WERI-Rb-1 (cell line): Measurements from ENCODE around the gene VPS35.

Experiments used
- DNase-seq: peaks from one replicate; pipeline ENCODE4 v3.0.0-alpha.2; 2020
- H3K27ac ChIP-seq: fragments of 250-450 bp; sonication (Bioruptor Pico); 2 replicates; pipeline ENCODE4 v1.5.1; 2020; ENCODE audit warnings: mild to moderate bottlenecking, moderate library complexity
- H3K27me3 ChIP-seq: fragments of 250-450 bp; sonication (Bioruptor Pico); 2 replicates; pipeline ENCODE4 v1.5.1; 2021; ENCODE audit warnings: mild to moderate bottlenecking, low read depth, moderate library complexity; ENCODE audit not compliant: insufficient read depth, severe bottlenecking
- H3K36me3 ChIP-seq: fragments of 250-450 bp; sonication (Bioruptor Pico); 2 replicates; pipeline ENCODE4 v1.5.1; 2020; ENCODE audit warnings: mild to moderate bottlenecking, moderate library complexity
- H3K4me3 ChIP-seq: 2 replicates; pipeline ENCODE4 v1.5.1; 2011; ENCODE audit warnings: low read depth, mild to moderate bottlenecking, control low read depth, low read length
- H3K9me3 ChIP-seq: fragments of 250-450 bp; sonication (Bioruptor Pico); 2 replicates; pipeline ENCODE4 v1.5.1; 2021; ENCODE audit warnings: mild to moderate bottlenecking, moderate library complexity; ENCODE audit not compliant: severe bottlenecking
- TF ChIP-seq, protein P1 (sequence below): IDR thresholded peaks from 2 replicates; pipeline ENCODE4 v1.5.1; 2011; ENCODE audit warnings: low read depth, mild to moderate bottlenecking, control low read depth, inconsistent platforms, low read length

The VPS35 gene

DNA sequence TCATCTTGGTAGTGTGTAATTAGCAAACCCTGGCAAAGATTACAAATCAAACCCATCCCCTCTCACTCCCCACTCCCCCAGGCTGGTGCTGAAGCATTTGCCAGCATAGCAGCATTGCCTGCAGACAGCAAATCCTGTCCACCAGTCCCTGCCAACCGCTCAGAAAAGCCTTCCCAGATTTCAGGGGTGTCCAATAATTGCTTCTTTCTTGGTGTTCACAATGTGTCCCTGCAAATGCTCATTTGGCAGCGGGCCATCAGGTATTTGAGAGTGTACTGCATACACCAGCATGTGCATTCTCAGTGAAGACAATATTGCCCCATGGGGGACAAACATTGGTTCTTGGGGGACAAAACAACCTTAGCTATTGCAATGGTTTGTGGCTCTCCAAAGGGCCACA is 28.7 kb upstream of the VPS35 start:
- H3K27me3 ChIP-seq, result no peaks in the 10 kb centered on the region
- TF ChIP-seq, protein P1, sequence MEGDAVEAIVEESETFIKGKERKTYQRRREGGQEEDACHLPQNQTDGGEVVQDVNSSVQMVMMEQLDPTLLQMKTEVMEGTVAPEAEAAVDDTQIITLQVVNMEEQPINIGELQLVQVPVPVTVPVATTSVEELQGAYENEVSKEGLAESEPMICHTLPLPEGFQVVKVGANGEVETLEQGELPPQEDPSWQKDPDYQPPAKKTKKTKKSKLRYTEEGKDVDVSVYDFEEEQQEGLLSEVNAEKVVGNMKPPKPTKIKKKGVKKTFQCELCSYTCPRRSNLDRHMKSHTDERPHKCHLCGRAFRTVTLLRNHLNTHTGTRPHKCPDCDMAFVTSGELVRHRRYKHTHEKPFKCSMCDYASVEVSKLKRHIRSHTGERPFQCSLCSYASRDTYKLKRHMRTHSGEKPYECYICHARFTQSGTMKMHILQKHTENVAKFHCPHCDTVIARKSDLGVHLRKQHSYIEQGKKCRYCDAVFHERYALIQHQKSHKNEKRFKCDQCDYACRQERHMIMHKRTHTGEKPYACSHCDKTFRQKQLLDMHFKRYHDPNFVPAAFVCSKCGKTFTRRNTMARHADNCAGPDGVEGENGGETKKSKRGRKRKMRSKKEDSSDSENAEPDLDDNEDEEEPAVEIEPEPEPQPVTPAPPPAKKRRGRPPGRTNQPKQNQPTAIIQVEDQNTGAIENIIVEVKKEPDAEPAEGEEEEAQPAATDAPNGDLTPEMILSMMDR, result no peak
- no peaks in the 10 kb centered on the region for H3K36me3 ChIP-seq
- no peak overlapping the region for H3K27ac ChIP-seq
- H3K4me3 ChIP-seq, result no peak overlapping the region
- no peak for DNase-seq
- H3K9me3 ChIP-seq, result no peaks in the 10 kb centered on the region

DNA sequence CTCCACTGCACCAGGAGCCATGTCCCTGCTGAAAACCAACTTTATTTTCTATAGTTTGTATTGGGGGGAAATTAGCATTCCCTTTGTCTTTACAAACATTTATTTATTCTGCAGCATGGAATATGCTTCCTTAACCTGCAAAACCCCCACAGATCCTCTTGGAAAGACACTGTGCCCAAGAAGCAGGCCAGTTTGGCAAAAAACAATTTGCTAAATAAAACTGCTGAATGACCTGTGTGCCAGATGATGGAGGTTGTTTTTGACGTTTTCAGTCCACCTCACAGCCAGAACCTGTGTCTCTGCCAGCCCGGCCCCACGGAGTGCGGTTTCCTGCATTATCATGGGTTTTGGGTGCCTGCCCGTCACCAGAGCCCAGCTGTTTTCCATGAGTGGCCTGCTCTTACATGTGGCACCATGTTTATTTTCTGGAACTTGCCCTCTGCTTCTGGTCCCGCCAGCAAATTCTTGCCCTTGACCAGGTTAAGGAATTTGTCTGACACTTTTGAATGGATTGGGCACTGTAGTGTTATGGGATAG is 26.9 kb upstream of the VPS35 start:
- Histone ChIP-seq H3K4me3 (no peak overlapping the region), H3K36me3 (no peaks in the 10 kb centered on the region), H3K27me3 (no peaks in the 10 kb centered on the region), H3K9me3 (no peaks in the 10 kb centered on the region), H3K27ac (no peak overlapping the region)
- TF ChIP-seq, protein P1, result no peak
- DNase-seq, result no peak

DNA sequence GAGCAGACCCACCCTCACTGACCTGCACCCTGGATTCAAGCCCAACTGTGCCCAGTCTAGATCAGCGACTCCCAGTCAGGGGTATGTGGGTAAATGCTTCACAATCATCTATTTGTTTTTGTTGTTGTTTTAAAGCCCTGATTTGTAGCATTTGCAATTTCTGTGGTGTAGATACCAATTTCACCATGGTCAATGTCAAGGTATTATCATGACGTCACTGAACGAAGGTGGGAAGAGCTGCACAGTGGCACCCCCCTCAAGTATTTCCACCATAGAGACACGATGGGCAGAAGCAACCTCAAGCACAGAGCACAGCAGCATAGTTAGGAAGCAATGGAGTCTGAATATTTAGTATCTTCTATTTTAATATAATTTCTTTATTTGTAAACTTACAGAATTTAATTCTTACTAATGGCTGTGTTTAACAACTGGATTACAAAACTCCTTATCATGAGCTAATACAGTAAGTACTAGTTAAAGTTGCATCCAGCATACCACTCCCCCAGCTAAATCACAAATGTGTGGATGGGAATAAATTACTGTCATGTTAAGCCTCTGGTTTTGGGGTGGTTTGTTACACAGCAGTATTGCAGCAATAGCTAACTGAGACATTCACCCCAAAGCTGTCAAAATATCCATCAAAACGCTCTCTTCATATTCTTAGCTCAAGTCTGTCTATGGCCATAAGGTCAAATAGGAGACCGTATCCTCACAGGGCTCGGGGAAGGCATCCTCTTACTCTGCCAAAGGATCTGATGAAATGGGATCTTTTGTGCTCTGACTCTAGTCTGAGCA is 26.0 kb upstream of the VPS35 start:
- H3K4me3 ChIP-seq, result no peak overlapping the region
- H3K9me3 ChIP-seq, result no peaks in the 10 kb centered on the region
- no peaks in the 10 kb centered on the region for H3K36me3 ChIP-seq
- no peak for DNase-seq
- H3K27ac ChIP-seq, result no peak overlapping the region
- H3K27me3 ChIP-seq, result no peaks in the 10 kb centered on the region
- TF ChIP-seq, protein P1, result no peak

DNA sequence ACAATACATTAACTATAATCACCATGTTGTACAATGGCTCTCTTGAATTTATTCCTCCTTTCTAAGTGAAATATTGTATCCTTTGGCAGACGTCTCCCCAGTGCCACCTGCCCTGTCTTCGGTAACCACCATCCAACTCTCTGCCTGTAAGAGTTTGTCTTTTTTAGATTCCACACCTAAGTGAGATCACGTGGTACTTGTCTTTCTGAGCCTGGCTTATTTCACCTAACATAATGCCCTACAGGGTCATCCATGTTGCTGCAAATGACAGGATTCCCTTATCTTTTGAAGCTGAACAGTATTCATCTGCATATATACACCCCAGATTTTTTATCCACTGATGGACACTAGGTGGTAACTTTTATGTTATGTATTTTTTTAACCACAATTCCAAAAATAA is 24.7 kb upstream of the VPS35 start:
- H3K36me3 ChIP-seq, result no peaks in the 10 kb centered on the region
- DNase-seq, result no peak

DNA sequence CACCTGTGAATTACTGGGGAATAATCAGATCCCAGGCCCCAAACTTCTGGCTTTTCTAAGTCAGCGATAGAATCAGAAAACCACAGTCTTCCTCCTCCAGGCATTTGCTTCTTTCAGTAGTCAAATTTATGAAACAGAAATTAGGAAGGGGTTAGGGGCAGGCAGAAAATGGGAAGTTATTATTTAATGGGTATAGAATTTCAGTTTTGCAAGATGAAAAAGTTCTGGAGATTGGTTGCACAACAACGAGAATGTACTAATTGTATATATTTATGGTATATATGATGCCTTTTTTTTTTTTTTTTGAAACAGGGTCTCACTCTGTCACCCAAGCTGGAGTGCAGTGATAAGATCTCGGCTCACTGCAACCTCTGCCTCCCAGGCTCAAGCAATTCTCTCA is 23.9 kb upstream of the VPS35 start:
- no peak overlapping the region for H3K27ac ChIP-seq
- no peak for DNase-seq
- H3K9me3 ChIP-seq, result no peaks in the 10 kb centered on the region
- H3K36me3 ChIP-seq, result no peaks in the 10 kb centered on the region
- TF ChIP-seq, protein P1, result no peak
- no peak overlapping the region for H3K4me3 ChIP-seq
- no peaks in the 10 kb centered on the region for H3K27me3 ChIP-seq

More for the DNA sequence above, 24.7 kb upstream of the VPS35 start:
- Histone ChIP-seq H3K27ac (no peak overlapping the region), H3K9me3 (no peaks in the 10 kb centered on the region), H3K4me3 (no peak overlapping the region), H3K27me3 (no peaks in the 10 kb centered on the region)
- TF ChIP-seq, protein P1, result no peak
